GM10266 (cell line): ENCODE data around the gene DLG2.

ENCODE experiments used
- DNase-seq: peaks from one replicate; pipeline ENCODE4 v3.0.0; 2012; ENCODE audit errors: extremely low spot score
- TF ChIP-seq, protein P1 (sequence below): IDR thresholded peaks from 2 replicates; pipeline ENCODE4 v1.5.1; 2012; ENCODE audit warnings: mild to moderate bottlenecking, low read depth; ENCODE audit not compliant: control insufficient read depth, insufficient read depth; ENCODE audit errors: missing control alignments

DLG2 gene

GRCh38 chr11:84902445-84902844 lies 724.7 kb downstream of the DLG2 start:
- TF ChIP-seq, protein P1, sequence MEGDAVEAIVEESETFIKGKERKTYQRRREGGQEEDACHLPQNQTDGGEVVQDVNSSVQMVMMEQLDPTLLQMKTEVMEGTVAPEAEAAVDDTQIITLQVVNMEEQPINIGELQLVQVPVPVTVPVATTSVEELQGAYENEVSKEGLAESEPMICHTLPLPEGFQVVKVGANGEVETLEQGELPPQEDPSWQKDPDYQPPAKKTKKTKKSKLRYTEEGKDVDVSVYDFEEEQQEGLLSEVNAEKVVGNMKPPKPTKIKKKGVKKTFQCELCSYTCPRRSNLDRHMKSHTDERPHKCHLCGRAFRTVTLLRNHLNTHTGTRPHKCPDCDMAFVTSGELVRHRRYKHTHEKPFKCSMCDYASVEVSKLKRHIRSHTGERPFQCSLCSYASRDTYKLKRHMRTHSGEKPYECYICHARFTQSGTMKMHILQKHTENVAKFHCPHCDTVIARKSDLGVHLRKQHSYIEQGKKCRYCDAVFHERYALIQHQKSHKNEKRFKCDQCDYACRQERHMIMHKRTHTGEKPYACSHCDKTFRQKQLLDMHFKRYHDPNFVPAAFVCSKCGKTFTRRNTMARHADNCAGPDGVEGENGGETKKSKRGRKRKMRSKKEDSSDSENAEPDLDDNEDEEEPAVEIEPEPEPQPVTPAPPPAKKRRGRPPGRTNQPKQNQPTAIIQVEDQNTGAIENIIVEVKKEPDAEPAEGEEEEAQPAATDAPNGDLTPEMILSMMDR, result no peak
- no peak for DNase-seq

DNA sequence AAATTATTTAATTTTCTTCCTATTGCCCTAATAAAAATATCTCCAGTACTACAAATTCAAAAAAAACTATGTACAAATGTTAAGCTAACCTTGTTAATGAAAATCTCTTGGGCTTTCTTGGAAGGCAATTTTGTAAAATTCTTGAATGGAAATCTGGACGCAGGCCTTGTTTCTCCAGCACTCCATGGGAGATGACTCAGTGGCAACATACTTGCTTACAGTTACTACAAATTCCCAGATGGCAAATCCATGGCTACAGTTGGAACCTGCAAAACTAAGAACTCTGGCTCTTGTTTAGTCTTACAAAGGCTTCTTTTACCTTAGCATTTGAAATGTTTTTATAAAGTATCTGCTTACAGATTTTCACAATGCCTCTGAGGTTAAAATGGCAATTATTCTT lies 725.2 kb downstream of the DLG2 start:
- TF ChIP-seq, protein P1, result no peak
- DNase-seq, result no peak

DNA sequence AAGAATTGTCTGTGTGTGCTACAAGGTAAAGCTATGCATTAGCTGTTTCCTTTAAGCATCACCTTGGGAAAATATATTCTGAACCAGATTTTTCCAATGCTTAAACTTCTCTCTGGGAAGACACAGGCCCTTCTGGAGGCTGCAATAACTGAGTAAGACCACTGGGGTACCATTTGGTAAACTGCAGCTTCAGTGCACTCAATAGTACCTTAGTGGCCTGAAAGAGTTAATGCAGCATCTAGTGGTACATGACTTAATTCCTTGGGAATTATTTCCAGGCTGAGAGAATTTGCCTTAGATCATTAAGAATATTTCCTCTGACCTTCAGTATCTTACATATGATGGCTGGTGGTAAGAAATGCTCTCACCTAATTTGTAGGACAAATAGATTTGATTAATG lies 727.4 kb downstream of the DLG2 start:
- TF ChIP-seq, protein P1, result no peak
- no peak for DNase-seq

GRCh38 chr11:84899134-84899533 lies 728.0 kb downstream of the DLG2 start:
- DNase-seq, result no peak

GRCh38 chr11:84894666-84895065 lies 732.5 kb downstream of the DLG2 start:
- TF ChIP-seq, protein P1, result no peak

More at GRCh38 chr11:84899134-84899533, 728.0 kb downstream of the DLG2 start:
- TF ChIP-seq, protein P1, result no peak

DNA sequence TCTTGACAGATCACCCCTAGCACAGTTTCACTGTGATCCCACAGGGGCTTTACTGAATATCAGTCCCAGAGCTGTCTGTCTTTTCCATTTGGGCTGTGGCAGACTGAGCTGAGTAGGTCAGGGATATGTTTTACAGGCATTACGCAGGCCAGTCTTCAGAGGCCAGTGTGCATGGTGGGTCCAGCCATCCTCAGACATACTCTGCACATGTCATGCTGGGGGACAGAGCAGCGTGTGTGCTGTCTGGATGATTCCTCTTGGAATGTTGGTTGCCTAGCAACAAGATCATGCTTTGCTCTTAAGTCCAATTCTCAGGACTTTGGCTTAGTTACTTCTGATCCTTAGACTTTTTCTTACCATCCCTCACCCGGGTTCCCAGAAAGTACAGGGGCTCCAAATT lies 736.5 kb downstream of the DLG2 start:
- no peak for DNase-seq
- TF ChIP-seq, protein P1, result no peak

More at GRCh38 chr11:84894666-84895065, 732.5 kb downstream of the DLG2 start:
- no peak for DNase-seq

DNA sequence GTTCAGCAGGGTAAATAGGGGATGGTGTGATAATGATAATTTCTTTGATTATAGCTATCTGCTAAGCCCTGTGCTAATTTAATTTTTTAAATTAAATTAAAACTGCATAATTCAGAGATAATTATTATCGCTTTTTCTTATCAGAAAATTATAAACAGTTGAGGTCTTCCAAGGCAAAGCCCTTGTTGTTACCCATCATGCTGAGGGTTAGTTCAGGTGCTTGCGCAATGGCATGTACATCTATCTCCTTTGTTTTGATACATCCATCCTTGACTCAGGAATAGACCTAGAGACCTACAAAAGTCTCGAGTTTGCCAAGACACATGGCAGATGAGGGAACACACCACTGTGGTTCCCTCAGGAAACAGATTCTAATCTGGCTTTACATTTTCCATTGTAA lies 737.6 kb downstream of the DLG2 start:
- TF ChIP-seq, protein P1, result no peak
- no peak for DNase-seq
